Gastroesophageal sphincter (tissue), 3 donors: ENCODE measurements around the gene VPS33B.

Experiments
- EP300 ChIP-seq: sonication (generic); formaldehyde crosslinking; IDR thresholded peaks from one replicate; pipeline ENCODE4 v1.6.1; 2017; ENCODE audit warnings: antibody characterized with exemption, mild to moderate bottlenecking
- POLR2A ChIP-seq, 2 donors: fragments of 450-650 bp; IDR thresholded peaks; one replicate each; pipeline ENCODE4 v1.6.1; 2017; ENCODE audit warnings: antibody characterized with exemption in 2 of 2, mild to moderate bottlenecking in 2 of 2, moderate library complexity in 1 of 2
- POLR2AphosphoS5 ChIP-seq: sonication (generic); formaldehyde crosslinking; IDR thresholded peaks from one replicate; pipeline ENCODE4 v1.6.1; 2017; ENCODE audit warnings: antibody characterized with exemption
- TF ChIP-seq, protein P1 (sequence below), 4 experiments: fragments of 200-600 bp in 2 of 4; fragments of 450-650 bp in 2 of 4; sonication (generic) in 1 of 4; IDR thresholded peaks; one replicate each; pipeline ENCODE4 v1.5.1; 2017 to 2019; ENCODE audit warnings: antibody characterized with exemption in 4 of 4, mild to moderate bottlenecking in 2 of 4, moderate library complexity in 2 of 4

DNA sequence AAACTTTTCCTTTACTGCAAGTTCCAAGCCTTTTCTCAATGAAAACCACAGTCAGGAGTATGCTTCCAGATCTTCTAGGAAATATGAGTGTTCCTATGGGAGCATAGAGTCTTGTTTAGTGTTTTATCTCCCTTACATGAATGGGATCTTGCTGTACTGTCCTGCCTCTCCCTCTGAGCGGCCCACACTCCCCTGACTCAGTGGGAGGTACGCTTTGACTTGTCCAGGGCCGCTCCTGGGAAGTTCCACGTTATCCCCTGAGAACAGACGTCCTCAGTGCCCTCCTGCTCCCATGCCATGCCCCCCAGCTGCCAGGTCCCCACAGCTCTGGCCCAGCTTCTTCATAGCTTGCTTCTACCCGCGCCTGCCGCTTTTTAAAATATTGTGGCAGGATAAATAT is 28.9 kb upstream of the VPS33B start:
- TF ChIP-seq, protein P1, sequence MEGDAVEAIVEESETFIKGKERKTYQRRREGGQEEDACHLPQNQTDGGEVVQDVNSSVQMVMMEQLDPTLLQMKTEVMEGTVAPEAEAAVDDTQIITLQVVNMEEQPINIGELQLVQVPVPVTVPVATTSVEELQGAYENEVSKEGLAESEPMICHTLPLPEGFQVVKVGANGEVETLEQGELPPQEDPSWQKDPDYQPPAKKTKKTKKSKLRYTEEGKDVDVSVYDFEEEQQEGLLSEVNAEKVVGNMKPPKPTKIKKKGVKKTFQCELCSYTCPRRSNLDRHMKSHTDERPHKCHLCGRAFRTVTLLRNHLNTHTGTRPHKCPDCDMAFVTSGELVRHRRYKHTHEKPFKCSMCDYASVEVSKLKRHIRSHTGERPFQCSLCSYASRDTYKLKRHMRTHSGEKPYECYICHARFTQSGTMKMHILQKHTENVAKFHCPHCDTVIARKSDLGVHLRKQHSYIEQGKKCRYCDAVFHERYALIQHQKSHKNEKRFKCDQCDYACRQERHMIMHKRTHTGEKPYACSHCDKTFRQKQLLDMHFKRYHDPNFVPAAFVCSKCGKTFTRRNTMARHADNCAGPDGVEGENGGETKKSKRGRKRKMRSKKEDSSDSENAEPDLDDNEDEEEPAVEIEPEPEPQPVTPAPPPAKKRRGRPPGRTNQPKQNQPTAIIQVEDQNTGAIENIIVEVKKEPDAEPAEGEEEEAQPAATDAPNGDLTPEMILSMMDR (IDR thresholded peaks at IDR 0.05) = no peak
- TF ChIP-seq EP300 (no peak), POLR2AphosphoS5 (no peak), POLR2A (IDR thresholded peaks at IDR 0.05) (no peak)
